Neural cell (in vitro differentiated cells): ENCODE measurements around the gene TOX2. TPM values are rescaled to one million over a fixed set of nuclear protein-coding genes. Genes with fewer than 3 reads are reported as not detected.

ENCODE experiments used
- H2AFZ ChIP-seq: fragments of 200-600, 300-800 bp; sonication (generic), shearing (Covaris generic); 2 replicates; pipeline ENCODE4 v1.6.0; 2014; ENCODE audit warnings: low read depth, mild to moderate bottlenecking, antibody characterized with exemption, low read length, moderate library complexity
- H3F3A ChIP-seq: fragments of 200-600 bp; shearing (Covaris generic); 2 replicates; pipeline ENCODE4 v1.6.1; 2016; ENCODE audit warnings: mild to moderate bottlenecking, moderate library complexity, mixed read lengths, antibody characterized with exemption, low read length; ENCODE audit not compliant: insufficient read depth, poor library complexity, severe bottlenecking
- H3K27ac ChIP-seq: fragments of 200-600, 300-800 bp; sonication (generic), shearing (Covaris generic); 2 replicates; pipeline ENCODE4 v1.5.1; 2014; ENCODE audit warnings: mild to moderate bottlenecking, low read length, moderate library complexity
- H3K27me3 ChIP-seq: fragments of 300-800, 200-600 bp; sonication (generic), shearing (Covaris generic); 2 replicates; pipeline ENCODE4 v1.6.0; 2014; ENCODE audit warnings: mild to moderate bottlenecking, low read depth, low read length, moderate library complexity; ENCODE audit not compliant: insufficient read depth
- H3K36me3 ChIP-seq: fragments of 300-800, 200-600 bp; sonication (generic), shearing (Covaris generic); 2 replicates; pipeline ENCODE4 v1.5.1; 2014; ENCODE audit warnings: mild to moderate bottlenecking, antibody characterized with exemption, low read length, moderate library complexity; ENCODE audit not compliant: insufficient read depth
- H3K4me2 ChIP-seq: fragments of 300-800, 200-600 bp; sonication (generic), shearing (Covaris generic); 2 replicates; pipeline ENCODE4 v1.6.0; 2014; ENCODE audit warnings: mild to moderate bottlenecking, low read length
- H3K4me3 ChIP-seq: fragments of 300-800, 200-600 bp; sonication (generic), shearing (Covaris generic); 2 replicates; pipeline ENCODE4 v1.5.1; 2014; ENCODE audit warnings: mild to moderate bottlenecking, low read length, moderate library complexity
- H3K79me2 ChIP-seq: fragments of 200-600 bp; shearing (Covaris generic); replicated peaks from 2 replicates; pipeline ENCODE4 v1.6.0; 2014; ENCODE audit warnings: mild to moderate bottlenecking, low read length, moderate library complexity; ENCODE audit not compliant: insufficient read depth
- H3K9ac ChIP-seq: fragments of 300-800, 200-600 bp; sonication (generic), shearing (Covaris generic); 2 replicates; pipeline ENCODE4 v1.6.1; 2016; ENCODE audit warnings: mild to moderate bottlenecking, low read length, mixed read lengths
- H3K9me2 ChIP-seq: fragments of 200-600 bp; shearing (Covaris generic); 2 replicates; pipeline ENCODE4 v1.6.1; 2016; ENCODE audit warnings: mild to moderate bottlenecking, low read length, mixed read lengths; ENCODE audit not compliant: insufficient read depth
- H3K9me3 ChIP-seq: fragments of 200-600, 300-800 bp; sonication (generic), shearing (Covaris generic); 2 replicates; pipeline ENCODE4 v1.6.1; 2016; ENCODE audit warnings: mild to moderate bottlenecking, mixed run types, low read length, moderate library complexity, mixed read lengths
- H4K20me1 ChIP-seq: fragments of 200-600 bp; shearing (Covaris generic); 2 replicates; pipeline ENCODE4 v1.6.1; 2016; ENCODE audit warnings: mild to moderate bottlenecking, mixed run types; ENCODE audit not compliant: insufficient read depth
- EP300 ChIP-seq: fragments of 450-650 bp; conservative IDR thresholded peaks from 2 replicates; pipeline ENCODE4 v1.6.1; 2014; ENCODE audit warnings: antibody characterized with exemption, mild to moderate bottlenecking, moderate library complexity; ENCODE audit not compliant: poor library complexity, severe bottlenecking
- EZH2 ChIP-seq: fragments of 200-600, 300-800 bp; shearing (Covaris generic), sonication (generic); IDR thresholded peaks from 2 replicates; pipeline ENCODE4 v1.6.1; 2014; ENCODE audit warnings: antibody characterized with exemption, low read length, borderline replicate concordance, mild to moderate bottlenecking; ENCODE audit not compliant: insufficient read depth, poor library complexity, severe bottlenecking
- MXI1 ChIP-seq: fragments of 450-650 bp; conservative IDR thresholded peaks from 2 replicates; pipeline ENCODE4 v1.6.1; 2014; ENCODE audit warnings: antibody characterized with exemption, mild to moderate bottlenecking; ENCODE audit not compliant: poor library complexity, severe bottlenecking
- POLR2AphosphoS5 ChIP-seq: IDR thresholded peaks from 2 replicates; pipeline ENCODE4 v1.6.1; 2012
- RAD21 ChIP-seq: fragments of 450-650 bp; conservative IDR thresholded peaks from 2 replicates; pipeline ENCODE4 v1.6.1; 2014; ENCODE audit warnings: antibody characterized with exemption, mild to moderate bottlenecking, moderate library complexity
- SMC3 ChIP-seq: fragments of 450-650 bp; conservative IDR thresholded peaks from 2 replicates; pipeline ENCODE4 v1.6.1; 2014; ENCODE audit warnings: antibody characterized with exemption, mild to moderate bottlenecking, moderate library complexity; ENCODE audit not compliant: poor library complexity
- TAF1 ChIP-seq: IDR thresholded peaks from 2 replicates; pipeline ENCODE4 v1.6.1; 2012; ENCODE audit warnings: low read depth
- polyA plus RNA-seq: library from polyadenylated mRNA; depleted of rRNA; stranded (reverse); fragments of >200 nt; gene quantifications from 2 replicates; pipeline ENCODE4 v1.2.3, GENCODE V29; 2014
- TF ChIP-seq, protein P1 (sequence below): fragments of 450-650 bp; IDR thresholded peaks from 2 replicates; pipeline ENCODE4 v1.5.1; 2014; ENCODE audit warnings: antibody characterized with exemption, mild to moderate bottlenecking, moderate library complexity; ENCODE audit not compliant: poor library complexity, severe bottlenecking
- TF ChIP-seq, protein P2 (sequence below): IDR thresholded peaks from 2 replicates; pipeline ENCODE4 v1.6.1; 2012; ENCODE audit warnings: borderline replicate concordance

TOX2 gene
- polyA plus RNA-seq, 1 donor from 2014 or later = 0.89 TPM

DNA sequence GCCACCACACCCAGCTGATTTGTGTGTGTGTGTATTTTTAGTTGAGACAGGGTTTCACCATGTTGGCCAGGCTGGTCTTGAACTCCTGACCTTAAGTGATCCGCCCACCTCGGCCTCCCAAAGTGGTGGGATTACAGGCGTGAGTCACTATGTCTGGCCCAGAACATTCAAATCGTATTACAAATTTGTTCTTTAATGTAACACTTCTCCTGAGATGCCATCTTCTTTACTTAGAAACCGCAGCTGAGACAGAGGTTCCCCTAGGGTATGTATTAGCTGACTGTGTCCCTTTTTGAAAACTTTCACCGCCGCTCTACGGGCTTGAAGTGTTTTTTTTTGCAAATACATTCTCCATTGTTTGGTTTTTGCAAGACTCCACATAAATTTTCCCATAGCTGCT, 62.6 kb downstream of the TOX2 start:
- no peaks in the 10 kb centered on the region for H3K79me2 ChIP-seq
- no peaks in the 10 kb centered on the region for H3K9me3 ChIP-seq
- H3F3A ChIP-seq = no peaks in the 10 kb centered on the region
- H3K27me3 ChIP-seq = no peaks in the 10 kb centered on the region
- H4K20me1 ChIP-seq = no peaks in the 10 kb centered on the region
- no peak overlapping the region for H3K9ac ChIP-seq
- no peaks in the 10 kb centered on the region for H3K9me2 ChIP-seq
- no peak overlapping the region for H3K4me2 ChIP-seq
- H2AFZ ChIP-seq = no peak overlapping the region
- no peak overlapping the region for H3K27ac ChIP-seq
- no peak overlapping the region for H3K4me3 ChIP-seq
- H3K36me3 ChIP-seq = no peaks in the 10 kb centered on the region
- no peak for TF ChIP-seq EZH2
- TF ChIP-seq EP300 = no peak
- no peak for TF ChIP-seq MXI1
- TF ChIP-seq POLR2AphosphoS5 = no peak
- no peak for TF ChIP-seq TAF1
- TF ChIP-seq RAD21 = no peak
- TF ChIP-seq, protein P1, sequence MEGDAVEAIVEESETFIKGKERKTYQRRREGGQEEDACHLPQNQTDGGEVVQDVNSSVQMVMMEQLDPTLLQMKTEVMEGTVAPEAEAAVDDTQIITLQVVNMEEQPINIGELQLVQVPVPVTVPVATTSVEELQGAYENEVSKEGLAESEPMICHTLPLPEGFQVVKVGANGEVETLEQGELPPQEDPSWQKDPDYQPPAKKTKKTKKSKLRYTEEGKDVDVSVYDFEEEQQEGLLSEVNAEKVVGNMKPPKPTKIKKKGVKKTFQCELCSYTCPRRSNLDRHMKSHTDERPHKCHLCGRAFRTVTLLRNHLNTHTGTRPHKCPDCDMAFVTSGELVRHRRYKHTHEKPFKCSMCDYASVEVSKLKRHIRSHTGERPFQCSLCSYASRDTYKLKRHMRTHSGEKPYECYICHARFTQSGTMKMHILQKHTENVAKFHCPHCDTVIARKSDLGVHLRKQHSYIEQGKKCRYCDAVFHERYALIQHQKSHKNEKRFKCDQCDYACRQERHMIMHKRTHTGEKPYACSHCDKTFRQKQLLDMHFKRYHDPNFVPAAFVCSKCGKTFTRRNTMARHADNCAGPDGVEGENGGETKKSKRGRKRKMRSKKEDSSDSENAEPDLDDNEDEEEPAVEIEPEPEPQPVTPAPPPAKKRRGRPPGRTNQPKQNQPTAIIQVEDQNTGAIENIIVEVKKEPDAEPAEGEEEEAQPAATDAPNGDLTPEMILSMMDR = no peak
- no peak for TF ChIP-seq SMC3
- TF ChIP-seq, protein P2, sequence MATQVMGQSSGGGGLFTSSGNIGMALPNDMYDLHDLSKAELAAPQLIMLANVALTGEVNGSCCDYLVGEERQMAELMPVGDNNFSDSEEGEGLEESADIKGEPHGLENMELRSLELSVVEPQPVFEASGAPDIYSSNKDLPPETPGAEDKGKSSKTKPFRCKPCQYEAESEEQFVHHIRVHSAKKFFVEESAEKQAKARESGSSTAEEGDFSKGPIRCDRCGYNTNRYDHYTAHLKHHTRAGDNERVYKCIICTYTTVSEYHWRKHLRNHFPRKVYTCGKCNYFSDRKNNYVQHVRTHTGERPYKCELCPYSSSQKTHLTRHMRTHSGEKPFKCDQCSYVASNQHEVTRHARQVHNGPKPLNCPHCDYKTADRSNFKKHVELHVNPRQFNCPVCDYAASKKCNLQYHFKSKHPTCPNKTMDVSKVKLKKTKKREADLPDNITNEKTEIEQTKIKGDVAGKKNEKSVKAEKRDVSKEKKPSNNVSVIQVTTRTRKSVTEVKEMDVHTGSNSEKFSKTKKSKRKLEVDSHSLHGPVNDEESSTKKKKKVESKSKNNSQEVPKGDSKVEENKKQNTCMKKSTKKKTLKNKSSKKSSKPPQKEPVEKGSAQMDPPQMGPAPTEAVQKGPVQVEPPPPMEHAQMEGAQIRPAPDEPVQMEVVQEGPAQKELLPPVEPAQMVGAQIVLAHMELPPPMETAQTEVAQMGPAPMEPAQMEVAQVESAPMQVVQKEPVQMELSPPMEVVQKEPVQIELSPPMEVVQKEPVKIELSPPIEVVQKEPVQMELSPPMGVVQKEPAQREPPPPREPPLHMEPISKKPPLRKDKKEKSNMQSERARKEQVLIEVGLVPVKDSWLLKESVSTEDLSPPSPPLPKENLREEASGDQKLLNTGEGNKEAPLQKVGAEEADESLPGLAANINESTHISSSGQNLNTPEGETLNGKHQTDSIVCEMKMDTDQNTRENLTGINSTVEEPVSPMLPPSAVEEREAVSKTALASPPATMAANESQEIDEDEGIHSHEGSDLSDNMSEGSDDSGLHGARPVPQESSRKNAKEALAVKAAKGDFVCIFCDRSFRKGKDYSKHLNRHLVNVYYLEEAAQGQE = no peak

DNA sequence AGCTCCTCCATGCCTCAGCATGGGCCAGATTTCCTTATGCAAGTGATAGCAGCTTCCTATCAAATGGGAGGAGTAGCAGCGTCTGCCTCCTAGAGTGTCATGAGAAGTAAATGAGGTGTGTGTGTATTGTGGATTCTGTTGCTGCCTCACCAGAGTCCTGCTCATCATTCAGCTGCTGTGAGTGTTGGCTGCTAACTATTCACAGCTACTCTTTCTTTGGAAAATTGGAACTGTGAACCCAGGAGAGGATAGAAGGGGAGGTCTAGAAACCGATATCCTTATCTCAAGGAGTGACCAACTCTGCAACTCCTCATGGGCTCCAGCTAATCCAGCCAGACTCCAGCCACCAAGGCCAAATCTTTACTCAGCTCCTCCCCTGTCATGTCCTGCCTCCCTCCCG, 63.3 kb downstream of the TOX2 start:
- Histone ChIP-seq H4K20me1 (no peaks in the 10 kb centered on the region), H2AFZ (no peak overlapping the region), H3K9me2 (no peaks in the 10 kb centered on the region), H3K9ac (no peak overlapping the region), H3K4me2 (no peak overlapping the region), H3K27ac (peak overlapping the region; percentile 12), H3F3A (no peaks in the 10 kb centered on the region), H3K27me3 (no peaks in the 10 kb centered on the region), H3K36me3 (no peaks in the 10 kb centered on the region), H3K9me3 (no peaks in the 10 kb centered on the region), H3K4me3 (no peak overlapping the region), H3K79me2 (no peaks in the 10 kb centered on the region)
- TF ChIP-seq, protein P1 = no peak
- TF ChIP-seq TAF1 = no peak
- TF ChIP-seq, protein P2 = no peak
- no peak for TF ChIP-seq EP300
- TF ChIP-seq RAD21 = no peak
